GM12872 (cell line): ENCODE results near the gene MSI2.

Experiments
- TF ChIP-seq, protein P1 (sequence below): IDR thresholded peaks from 3 replicates; pipeline ENCODE4 v1.5.1; 2011; ENCODE audit warnings: low read depth, mild to moderate bottlenecking, low read length, moderate library complexity; ENCODE audit not compliant: insufficient read depth

The MSI2 gene

DNA sequence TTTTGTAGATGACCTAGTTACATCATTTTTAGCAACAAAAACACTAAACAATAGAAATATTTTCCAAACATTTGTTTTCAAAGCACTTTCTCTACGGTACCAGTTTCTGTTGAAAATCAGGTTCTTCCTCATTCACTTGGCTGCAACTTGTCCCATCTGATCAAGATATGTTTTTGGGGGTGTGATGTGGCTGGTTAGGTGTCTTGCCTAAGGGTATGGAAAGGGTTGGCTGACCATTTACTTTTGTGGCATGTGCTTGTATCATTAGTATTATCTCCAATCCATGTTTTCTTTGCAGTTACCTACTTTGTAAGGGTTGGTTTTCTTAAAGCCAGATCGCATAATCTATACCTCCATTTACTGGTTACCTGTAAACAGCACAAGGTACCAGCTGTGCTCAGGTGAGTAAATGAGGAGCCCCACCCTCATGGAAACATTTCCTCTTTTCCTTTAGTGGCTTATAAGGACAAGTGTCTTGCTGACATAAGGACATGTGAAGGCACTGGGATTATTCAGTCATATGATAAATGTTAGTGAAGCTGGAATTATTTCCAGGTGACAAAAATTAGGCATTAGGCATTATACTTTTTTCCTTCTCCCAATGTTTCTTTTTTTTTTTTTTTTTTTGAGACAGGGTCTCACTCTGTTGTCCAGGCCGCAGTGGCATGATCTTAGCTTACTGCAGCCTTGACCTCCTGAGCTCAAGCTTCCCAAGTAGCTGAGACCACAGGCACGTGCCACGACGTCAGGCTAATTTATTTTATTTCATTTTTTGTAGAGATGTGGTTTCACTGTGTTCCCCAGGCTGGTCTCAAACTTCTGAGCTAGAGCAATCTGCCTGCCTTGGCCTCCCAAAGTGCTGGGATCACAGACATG is 326.8 kb downstream of the MSI2 start:
- TF ChIP-seq, protein P1, sequence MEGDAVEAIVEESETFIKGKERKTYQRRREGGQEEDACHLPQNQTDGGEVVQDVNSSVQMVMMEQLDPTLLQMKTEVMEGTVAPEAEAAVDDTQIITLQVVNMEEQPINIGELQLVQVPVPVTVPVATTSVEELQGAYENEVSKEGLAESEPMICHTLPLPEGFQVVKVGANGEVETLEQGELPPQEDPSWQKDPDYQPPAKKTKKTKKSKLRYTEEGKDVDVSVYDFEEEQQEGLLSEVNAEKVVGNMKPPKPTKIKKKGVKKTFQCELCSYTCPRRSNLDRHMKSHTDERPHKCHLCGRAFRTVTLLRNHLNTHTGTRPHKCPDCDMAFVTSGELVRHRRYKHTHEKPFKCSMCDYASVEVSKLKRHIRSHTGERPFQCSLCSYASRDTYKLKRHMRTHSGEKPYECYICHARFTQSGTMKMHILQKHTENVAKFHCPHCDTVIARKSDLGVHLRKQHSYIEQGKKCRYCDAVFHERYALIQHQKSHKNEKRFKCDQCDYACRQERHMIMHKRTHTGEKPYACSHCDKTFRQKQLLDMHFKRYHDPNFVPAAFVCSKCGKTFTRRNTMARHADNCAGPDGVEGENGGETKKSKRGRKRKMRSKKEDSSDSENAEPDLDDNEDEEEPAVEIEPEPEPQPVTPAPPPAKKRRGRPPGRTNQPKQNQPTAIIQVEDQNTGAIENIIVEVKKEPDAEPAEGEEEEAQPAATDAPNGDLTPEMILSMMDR = no peak

DNA sequence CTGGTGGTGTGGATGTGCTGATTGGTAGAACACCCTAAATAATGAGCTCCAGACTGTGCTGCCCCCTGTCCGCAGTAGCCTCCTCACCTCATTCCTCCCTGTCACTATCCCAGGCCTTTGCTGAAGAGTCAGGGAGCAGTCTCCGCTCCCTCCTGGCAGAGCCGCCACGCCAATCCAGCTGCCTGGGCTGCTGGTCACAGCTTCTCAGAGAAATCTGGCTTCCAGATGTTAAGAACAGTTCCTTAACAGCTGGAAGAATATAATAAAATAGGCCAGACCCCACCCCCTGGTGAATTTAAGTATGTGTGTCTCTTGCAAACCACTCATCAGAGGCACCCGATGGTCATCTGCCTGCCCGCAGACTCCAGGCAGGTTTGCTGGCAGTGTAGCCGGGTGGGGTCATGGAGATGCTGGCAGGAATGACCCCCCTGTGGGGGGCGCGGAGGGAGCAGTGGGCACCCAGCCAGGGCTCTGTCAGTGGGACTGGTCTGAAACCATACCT is 327.8 kb downstream of the MSI2 start:
- TF ChIP-seq, protein P1 = no peak

- TF ChIP-seq, protein P1 = no peak
Measured at GRCh38 chr17:57585341-57586195, 329.2 kb downstream of the MSI2 start.

- TF ChIP-seq, protein P1 = no peak
Measured at GRCh38 chr17:57586196-57586740, 329.9 kb downstream of the MSI2 start.

DNA sequence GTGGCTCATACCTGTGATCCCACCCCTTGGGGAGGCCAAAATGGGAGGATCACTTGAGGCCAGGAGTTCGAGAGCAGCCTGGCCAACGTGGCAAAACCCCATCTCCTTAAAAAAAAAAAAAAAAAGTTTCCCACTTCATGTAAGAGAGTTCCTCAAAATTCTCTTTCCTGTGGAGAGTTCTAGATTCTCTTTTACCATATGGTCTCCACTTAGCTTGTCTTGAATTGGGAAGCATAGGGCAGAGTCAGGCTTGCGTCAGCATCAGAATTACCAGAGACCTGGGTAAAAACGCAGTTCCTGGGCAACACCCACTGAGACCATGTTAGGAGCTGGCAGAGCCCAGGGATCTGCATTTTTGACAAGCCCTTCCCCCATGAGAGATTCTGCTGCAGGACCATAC is 330.4 kb downstream of the MSI2 start:
- TF ChIP-seq, protein P1 = no peak

GRCh38 chr17:57587193-57587969 is 331.1 kb downstream of the MSI2 start:
- TF ChIP-seq, protein P1 = no peak

DNA sequence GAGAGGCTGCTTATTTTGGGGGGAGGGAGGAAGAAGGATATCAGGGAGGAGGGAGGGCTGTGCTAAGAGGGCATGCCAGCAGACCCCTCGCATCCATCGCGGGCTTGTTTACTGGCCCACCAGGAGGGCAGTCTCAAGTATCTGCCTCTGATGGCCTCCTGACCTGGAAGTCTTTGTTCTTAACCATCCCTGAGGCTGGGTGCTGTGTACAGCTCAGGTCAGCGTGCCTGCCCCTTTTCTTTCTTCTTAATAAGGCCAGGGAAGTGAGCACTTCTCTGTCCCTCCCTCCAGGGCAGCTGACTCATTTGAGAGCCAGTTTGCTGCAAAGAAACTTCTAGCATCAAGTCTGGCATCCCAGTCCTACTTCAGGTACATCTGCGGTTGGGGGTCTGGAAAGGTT is 331.8 kb downstream of the MSI2 start:
- TF ChIP-seq, protein P1 = no peak
